MM.1S (cell line): Measurements from ENCODE around the gene KIF16B.

Experiments
- CTCF ChIP-seq: fragments of 300-600 bp; sonication (generic); IDR thresholded peaks from 2 replicates; pipeline ENCODE4 v1.5.1; 2016; ENCODE audit warnings: antibody characterized with exemption, low read length, mixed read lengths
- EZH2 ChIP-seq: fragments of 300-600 bp; sonication (generic); optimal IDR thresholded peaks from 2 replicates; pipeline ENCODE3; 2017; ENCODE audit warnings: low read depth, mild to moderate bottlenecking, antibody characterized with exemption, low read length, mixed read lengths

- TF ChIP-seq CTCF (no peak), EZH2 (no peak)
These were observed 140.6 kb downstream of the KIF16B start for GRCh38 chr20:16432466-16433292.
